K562 (cell line): ENCODE results near the gene GLRX3. TPM values are rescaled to one million over a fixed set of nuclear protein-coding genes. Genes with fewer than 3 reads are reported as not detected.

Experiments used
- ATAC-seq: fragments of 200-7000 bp; cut with Tn5 transposase; 3 replicates; pipeline ENCODE4 v1.9.1; 2020; ENCODE audit warnings: moderate library complexity
- BruUV-seq: library from RNA; stranded (reverse); fragments of 400-500 nt; replicated peaks from 2 replicates; lab custom pipeline; 2021; lab: Mats Ljungman, UMichigan
- CTCF ChIA-PET: fragments of 300-600 bp; formaldehyde crosslinking; extraction: SDS; loops from one replicate; lab custom pipeline; 2021; ENCODE audit warnings: low intra/inter-chr PET ratio; lab: Yijun Ruan, JAX
- POLR2A ChIA-PET: fragments of 300-600, 350-650 bp; sonication (Branson Sonifier 250); formaldehyde crosslinking; extraction: SDS; loops from one replicate; lab custom pipeline; 2021; ENCODE audit warnings: antibody characterized with exemption, inconsistent platforms; lab: Yijun Ruan, JAX
- DNase-seq, 4 experiments: peaks; one replicate each; pipeline versions ENCODE4 v3.0.0 to v3.0.0-alpha.2; 2011 to 2018; ENCODE audit warnings: low spot score in 3 of 4, mixed read lengths in 3 of 4; ENCODE audit errors: extremely low read depth in 1 of 4
- FAIRE-seq: peaks from 2 replicates; lab custom pipeline; 2011; peaks lifted over from hg19 to GRCh38; lab: Jason Lieb, UNC
- H2AFZ ChIP-seq: 2 replicates; pipeline ENCODE4 v1.6.0; 2011; ENCODE audit warnings: low read depth, low read length, control low read depth, inconsistent platforms
- H3K27ac ChIP-seq: fragments of 200-600 bp; 3 replicates; pipeline ENCODE4 v1.8.0; 2011; ENCODE audit warnings: low read depth, mild to moderate bottlenecking, control low read depth, inconsistent platforms, low read length, moderate library complexity, mixed read lengths; ENCODE audit errors: extremely low read depth
- H3K27me3 ChIP-seq, 2 experiments: fragments of 300-600 bp in 1 of 2; 2 replicates in 1 of 2; 3 replicates in 1 of 2; pipeline versions ENCODE4 v1.6.0 to v1.8.0; 2011; ENCODE audit warnings: inconsistent platforms in 2 of 2, low read length in 2 of 2, mild to moderate bottlenecking in 1 of 2, mixed read lengths in 1 of 2, moderate library complexity in 1 of 2; ENCODE audit not compliant: control insufficient read depth in 2 of 2, insufficient read depth in 2 of 2
- H3K36me3 ChIP-seq: fragments of 300-600 bp; 3 replicates; pipeline ENCODE4 v1.8.0; 2011; ENCODE audit warnings: mild to moderate bottlenecking, low read length, inconsistent platforms; ENCODE audit not compliant: control insufficient read depth, insufficient read depth
- H3K4me1 ChIP-seq, 2 experiments: fragments of 200-600 bp in 1 of 2; replicated peaks in 1 of 2; 2 replicates in 1 of 2; 3 replicates in 1 of 2; pipeline versions ENCODE4 v1.5.1 to v1.8.0; 2011; ENCODE audit warnings: inconsistent platforms in 2 of 2, low read length in 2 of 2, mild to moderate bottlenecking in 1 of 2, mixed read lengths in 1 of 2, moderate library complexity in 1 of 2; ENCODE audit not compliant: control insufficient read depth in 2 of 2, insufficient read depth in 2 of 2
- H3K4me2 ChIP-seq: 2 replicates; pipeline ENCODE4 v1.6.1; 2011; ENCODE audit warnings: low read length, control low read depth, inconsistent platforms, mixed read lengths; ENCODE audit not compliant: insufficient read depth
- H3K4me3 ChIP-seq: fragments of 200-600 bp; sonication (generic), shearing (Covaris generic); 2 replicates; pipeline ENCODE4 v1.5.1; 2016; ENCODE audit warnings: control low read depth, inconsistent platforms
- H3K79me2 ChIP-seq: fragments of 200-600 bp; 3 replicates; pipeline ENCODE4 v1.8.0; 2011; ENCODE audit warnings: low read length, inconsistent platforms; ENCODE audit not compliant: control insufficient read depth, insufficient read depth
- H3K9ac ChIP-seq, 2 experiments: 2 replicates each; pipeline versions ENCODE4 v1.6.0 to v1.6.1; 2011; ENCODE audit warnings: low read depth in 2 of 2, low read length in 2 of 2, control low read depth in 1 of 2, inconsistent platforms in 1 of 2, mild to moderate bottlenecking in 1 of 2, mixed read lengths in 1 of 2; ENCODE audit not compliant: insufficient read depth in 1 of 2
- H3K9me1 ChIP-seq: one replicate; pipeline ENCODE4 v1.6.0; 2011; ENCODE audit warnings: inconsistent platforms, mild to moderate bottlenecking, low read length, moderate library complexity; ENCODE audit not compliant: control insufficient read depth, insufficient read depth
- H3K9me3 ChIP-seq: replicated peaks from 2 replicates; pipeline ENCODE4 v1.5.1; 2011; ENCODE audit warnings: low read depth, low read length, inconsistent platforms; ENCODE audit not compliant: control insufficient read depth, insufficient read depth
- H4K20me1 ChIP-seq: replicated peaks from 2 replicates; pipeline ENCODE4 v1.6.1; 2011; ENCODE audit warnings: low read length, inconsistent platforms, mixed read lengths; ENCODE audit not compliant: control insufficient read depth, insufficient read depth
- CEBPB ChIP-seq: fragments of 450-650 bp; IDR thresholded peaks from 2 replicates; pipeline ENCODE4 v1.6.1; 2016; ENCODE audit warnings: missing genetic modification characterization, missing compliant biosample characterization
- NR2C2 ChIP-seq, 2 experiments: fragments of 200-800 bp in 1 of 2; sonication (Bioruptor generic) in 1 of 2; sonication (generic) in 1 of 2; formaldehyde crosslinking in 1 of 2; IDR thresholded peaks; 2 replicates each; pipeline versions ENCODE4 v1.6.1 to v1.8.0; 2016 to 2022; ENCODE audit warnings: mild to moderate bottlenecking in 1 of 2, missing compliant biosample characterization in 1 of 2, missing genetic modification characterization in 1 of 2, missing genetic modification reagents in 1 of 2
- POLR2G ChIP-seq: fragments of 200-400 bp; formaldehyde crosslinking; IDR thresholded peaks from 2 replicates; pipeline ENCODE4 v1.6.1; 2017; ENCODE audit warnings: low read depth, mild to moderate bottlenecking, antibody characterized with exemption, low read length, moderate library complexity
- whole genome bisulfite sequencing: fragments of 100-300 bp; shearing (Covaris generic); methylation state at CpG from one replicate; pipeline ENCODE4 v1.1.6; 2016; ENCODE audit warnings: low coverage, mixed read lengths; ENCODE audit not compliant: insufficient coverage; ENCODE audit errors: missing lambda C conversion rate; 5-methylcytosine and 5-hydroxymethylcytosine counted together
- in situ Hi-C: fragments of 300-500 bp; cut with MboI; formaldehyde crosslinking; loops from 4 replicates; pipeline ENCODE4 v1.15.0; 2018; ENCODE audit warnings: inconsistent platforms, mixed read lengths
- intact Hi-C: fragments of 100-400 bp; cut with micrococcal nuclease; formaldehyde crosslinking; loops from 2 replicates; pipeline ENCODE4 v1.14.2; 2022
- polyA plus RNA-seq, 8 experiments: library from polyadenylated mRNA; depleted of rRNA in 4 of 8; stranded (reverse) in 5 of 8; unstranded in 3 of 8; fragments of >200 nt; fragmentation: Nextera tagmentation in 2 of 8; fragmentation: Illumina TruSeq in 1 of 8; extraction: Ambion mirVana in 2 of 8; extraction: Trizol in 1 of 8; gene quantifications; 2 replicates each; pipeline versions ENCODE4 v1.2.1 to v1.2.3, GENCODE V29; 2011 to 2014; ENCODE audit warnings: inconsistent platforms in 1 of 8, missing spikeins in 1 of 8
- total RNA-seq, 7 experiments: library from RNA; depleted of rRNA in 6 of 7; stranded (reverse); fragments of >200 nt in 6 of 7; fragmentation: Illumina TruSeq in 2 of 7; extraction: Trizol in 2 of 7; gene quantifications; 2 replicates each; pipeline versions ENCODE4 v1.2.1 to v1.2.3, GENCODE V29; 2011 to 2021; ENCODE audit warnings: low replicate concordance in 1 of 7

Gene GLRX3
- total and polyA plus RNA-seq, 9 of the 15 experiments (the other 6 are each of a cell fraction or from before 2014, with no cell fraction given), result 115 to 190 (median 169) TPM

- H3K9ac ChIP-seq, result no peak overlapping the region
- TF ChIP-seq NR2C2 (CRISPR knock-in tag; IDR thresholded peaks at IDR 0.05), result no peak
- TF ChIP-seq NR2C2 (tag; IDR thresholded peaks at IDR 0.05), result no peak
- TF ChIP-seq POLR2G, result peak; percentile 43; the same call in 1 of the 2 replicates
- H3K79me2 ChIP-seq, result no peaks in the 10 kb centered on the region
- no peaks in the 10 kb centered on the region for H3K27me3 ChIP-seq
- H3K9me1 ChIP-seq, result no peaks in the 10 kb centered on the region
- DNase-seq, result no peak
- ChIA-PET CTCF (no interaction called here), POLR2A (no interaction called here)
- H4K20me1 ChIP-seq, result no peaks in the 10 kb centered on the region
- H3K36me3 ChIP-seq, result no peaks in the 10 kb centered on the region
- H3K4me3 ChIP-seq, result no peak overlapping the region
- H3K4me1 ChIP-seq, result peaks cover 0 to 21% of the 10 kb centered on the region in 2 experiments; a peak in 2 of 5 replicates
- H2AFZ ChIP-seq, result no peak overlapping the region
- intact Hi-C loops, result no loop called here
- in situ Hi-C loops, result no loop called here
- no peak overlapping the region for H3K4me2 ChIP-seq
- no peak for ATAC-seq
- FAIRE-seq, result no peak
- H3K27ac ChIP-seq, result no peak overlapping the region
- 86% methylated on average over 10 of the region's 19 CpGs for WGBS
- no peaks in the 10 kb centered on the region for H3K9me3 ChIP-seq
- no TSS peak for BruUV-seq
Measured at GRCh38 chr10:130194991-130195645, 58.9 kb downstream of the GLRX3 start.

- no peaks in the 10 kb centered on the region for H3K9me1 ChIP-seq
- intact Hi-C loops (no loop called here), in situ Hi-C loops (no loop called here)
- H3K36me3 ChIP-seq, result no peaks in the 10 kb centered on the region
- H3K4me2 ChIP-seq, result no peak overlapping the region
- WGBS, result 90% methylated on average over 8 of the region's 10 CpGs
- no TSS peak for BruUV-seq
- no peak for ATAC-seq
- CTCF ChIA-PET, result no interaction called here
- H2AFZ ChIP-seq, result no peak overlapping the region
- no peak overlapping the region for H3K9ac ChIP-seq
- H3K27ac ChIP-seq, result no peak overlapping the region
- no peaks in the 10 kb centered on the region for H4K20me1 ChIP-seq
- H3K27me3 ChIP-seq, result no peaks in the 10 kb centered on the region
- no peak for FAIRE-seq
- DNase-seq, result no peak
- H3K79me2 ChIP-seq, result no peaks in the 10 kb centered on the region
- TF ChIP-seq POLR2G (peak; percentile 13; the same call in 1 of the 2 replicates), CEBPB (tag) (no peak)
- H3K9me3 ChIP-seq, result no peaks in the 10 kb centered on the region
- H3K4me1 ChIP-seq, result peaks cover 0 to 19% of the 10 kb centered on the region in 2 experiments; a peak in 2 of 5 replicates
- POLR2A ChIA-PET, result no interaction called here
- no peak overlapping the region for H3K4me3 ChIP-seq
Measured at GRCh38 chr10:130195746-130196294, 59.6 kb downstream of the GLRX3 start.
